Measurements from ENCODE around the gene HHAT.

The HHAT gene

DNA sequence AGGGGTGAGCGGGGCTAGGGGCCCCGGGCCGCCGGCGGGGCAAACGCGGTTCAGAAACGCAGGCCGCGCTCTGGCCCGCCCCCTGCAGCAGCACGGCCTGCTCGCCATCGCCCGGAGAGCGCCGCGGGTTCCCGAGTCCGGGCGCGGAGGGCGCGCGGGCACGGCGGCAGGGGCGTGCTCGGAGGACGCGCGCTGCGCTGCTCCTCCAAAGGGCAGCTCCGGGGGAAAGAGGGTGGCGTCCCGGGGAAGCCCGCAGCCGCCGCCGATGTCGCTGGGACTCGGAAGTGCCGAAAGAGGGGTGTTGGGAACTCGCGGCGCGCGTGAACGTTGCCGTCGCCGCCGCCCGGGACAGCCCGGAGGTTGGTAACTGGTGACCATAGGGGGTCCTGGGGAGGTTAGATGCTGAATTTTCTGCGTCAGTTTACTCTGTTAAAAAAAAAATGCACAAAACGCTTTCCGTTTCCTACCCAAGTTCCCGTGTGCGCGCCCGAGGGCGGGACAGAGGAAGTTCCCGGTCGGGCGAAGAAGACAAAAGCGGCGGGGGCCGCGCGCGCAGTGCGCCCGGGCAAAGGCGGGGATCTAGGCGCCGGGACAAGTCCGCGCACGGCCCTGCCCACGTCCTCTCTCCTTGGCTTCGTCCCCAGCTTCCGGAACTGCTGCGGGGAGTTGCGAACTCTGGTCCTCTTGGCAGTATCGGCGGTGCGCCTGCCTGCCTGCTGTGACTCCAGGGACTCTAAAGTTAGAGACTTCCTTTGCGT is at the start of gene HHAT:
Gene HHAT, plus strand, starts transcription at position 157 of the 758 bp plus-strand sequence. CDS start 20,074 bp downstream, outside the sequence.
- no peak for DNase-seq (ENCODE audit: low spot score)

DNA sequence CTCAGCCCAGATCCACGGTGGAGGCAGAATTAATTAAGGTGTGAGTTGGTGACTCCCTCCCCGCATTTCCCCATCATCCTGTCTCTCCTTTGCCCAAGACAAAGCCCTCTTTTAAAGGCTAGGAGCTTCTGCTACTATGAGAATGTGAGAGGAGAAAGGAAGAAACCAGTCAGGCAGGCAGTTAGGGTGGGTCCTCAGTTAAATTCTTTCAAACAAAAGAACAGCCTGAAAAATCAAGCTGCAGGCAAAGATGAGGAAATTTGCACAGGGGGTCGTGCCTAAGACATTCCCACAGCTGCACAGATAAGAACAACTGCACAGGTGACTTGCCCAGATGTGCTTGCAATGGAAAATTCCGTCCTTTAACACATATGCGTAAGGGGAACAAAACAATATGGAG is 48.5 kb upstream of the HHAT start:
- DNase-seq (ENCODE audit: low spot score) = no peak

DNA sequence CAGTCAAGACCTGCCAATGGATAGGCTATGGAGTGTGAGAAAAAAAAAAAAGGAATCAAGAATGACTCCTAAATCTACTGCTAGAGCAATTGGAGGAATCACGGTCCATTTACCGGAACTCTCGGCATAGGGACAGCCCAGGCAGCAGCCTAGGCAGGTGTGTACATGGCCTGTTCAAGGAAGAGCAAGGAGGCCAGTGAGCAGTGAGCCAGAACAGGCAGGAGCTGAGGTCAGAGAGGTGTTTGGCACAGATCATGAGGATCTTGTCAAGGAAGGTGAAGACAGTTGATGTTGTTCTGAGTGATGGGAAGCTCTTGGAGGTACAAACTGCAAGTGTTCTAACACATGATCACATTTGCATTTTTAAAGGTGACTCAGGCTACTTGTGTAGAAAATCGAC is 40.6 kb upstream of the HHAT start:
- DNase-seq (ENCODE audit: low spot score) = no peak

DNA sequence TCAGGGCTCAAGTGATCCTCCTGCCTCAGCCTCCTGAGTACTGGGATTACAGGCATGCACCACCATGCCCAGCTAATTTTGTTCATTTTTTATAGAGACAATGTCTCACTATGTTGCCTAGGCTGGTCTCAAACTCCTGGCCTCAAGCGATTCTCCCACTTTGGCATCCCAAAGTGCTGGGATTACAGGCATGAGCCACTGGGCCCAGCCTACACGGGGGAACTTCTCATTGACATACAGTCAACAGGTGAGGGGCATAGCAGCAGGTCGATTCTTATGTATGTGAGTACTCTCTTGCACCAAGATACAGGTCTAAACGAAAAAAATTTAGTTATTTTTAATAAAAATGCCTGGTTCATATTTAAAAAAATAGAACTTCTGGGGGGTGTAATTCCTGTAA is 39.5 kb upstream of the HHAT start:
- no peak for DNase-seq (ENCODE audit: low spot score)

DNA sequence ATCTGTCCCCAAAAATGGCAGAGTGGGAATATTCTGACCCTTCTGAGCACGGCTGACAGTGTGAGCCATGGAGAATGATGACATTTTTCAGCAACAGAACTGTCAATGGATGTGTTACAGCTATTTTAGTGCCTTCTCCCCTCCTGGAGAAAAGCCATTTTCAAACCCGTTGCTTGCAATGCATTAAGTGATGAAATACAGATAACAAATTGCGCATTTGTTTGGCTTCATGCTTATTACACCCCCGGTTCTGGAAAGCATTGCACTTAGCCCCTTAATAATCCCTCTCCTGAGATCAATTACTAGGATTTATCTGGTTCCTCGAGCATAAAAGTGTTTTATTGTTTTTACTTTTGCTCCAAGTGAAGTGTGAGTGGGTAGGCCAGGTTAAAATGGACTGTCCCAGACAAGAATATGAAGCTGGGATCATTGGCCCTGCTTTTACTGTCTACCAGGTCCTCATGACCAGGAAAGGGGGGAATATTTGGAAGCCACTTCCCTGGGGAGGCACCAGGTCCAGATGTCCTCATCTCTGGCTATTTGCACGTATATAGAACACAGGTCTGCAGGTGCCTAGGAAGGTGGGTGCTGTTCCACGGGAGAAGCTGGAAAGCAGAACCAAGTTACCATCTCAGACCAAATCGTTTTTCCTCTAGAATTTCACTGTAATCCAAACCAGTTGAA is 37.5 kb upstream of the HHAT start:
- DNase-seq (ENCODE audit: low spot score) = no peak

DNA sequence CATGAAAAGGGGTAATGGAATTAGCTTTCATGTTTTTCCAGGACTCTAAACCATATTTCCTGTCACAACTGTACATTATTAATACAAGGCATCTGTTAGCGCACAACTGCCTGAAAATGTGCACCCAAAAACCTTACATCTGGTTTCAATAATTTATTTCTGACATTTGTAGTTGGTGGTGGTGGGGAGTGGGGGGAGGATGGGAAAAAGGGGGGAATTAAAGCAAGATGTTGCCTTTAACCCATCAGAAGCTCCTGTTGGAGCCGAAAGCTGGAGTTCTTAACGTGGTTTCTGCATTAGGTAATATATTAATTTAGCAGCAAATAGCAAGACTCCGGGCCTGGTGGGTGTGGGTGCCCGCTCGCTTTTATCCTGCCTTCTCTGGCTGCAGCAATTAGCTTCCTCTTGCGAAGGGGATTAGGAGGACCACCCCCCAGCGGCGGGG is 36.9 kb upstream of the HHAT start:
- no peak for DNase-seq (ENCODE audit: low spot score)

DNA sequence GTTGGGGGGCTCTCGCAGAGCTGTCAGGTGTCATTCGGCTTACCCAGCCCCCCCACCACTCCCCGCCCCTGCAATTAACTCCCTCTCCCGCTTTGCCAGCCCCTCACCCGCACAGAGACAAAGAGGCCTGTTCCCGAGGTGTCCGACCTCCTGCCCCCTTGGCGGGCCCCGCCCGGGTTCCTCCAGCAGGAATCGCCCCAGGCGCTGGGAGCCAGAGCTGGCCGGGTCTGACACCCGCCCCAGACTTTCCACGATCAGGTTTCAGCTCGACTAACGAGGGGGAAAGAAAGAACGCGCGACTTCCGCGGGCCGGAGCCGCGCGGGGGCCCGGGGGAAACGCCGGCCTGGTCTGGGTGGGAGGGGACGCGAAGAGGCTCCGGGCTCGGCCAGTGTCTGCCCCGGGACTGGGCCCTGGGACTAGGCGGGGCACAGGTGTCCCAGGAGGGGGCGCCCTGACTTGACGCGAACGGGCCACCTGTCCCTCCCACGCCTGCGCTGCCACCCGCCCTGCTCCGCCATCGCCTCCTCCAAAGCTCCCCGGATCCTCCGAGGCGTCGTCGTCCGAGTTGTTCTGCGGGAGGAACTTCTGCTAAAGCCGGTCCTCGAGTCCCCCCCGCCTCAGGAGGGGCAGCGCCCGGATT is 36.4 kb upstream of the HHAT start:
- no peak for DNase-seq (ENCODE audit: low spot score)

DNA sequence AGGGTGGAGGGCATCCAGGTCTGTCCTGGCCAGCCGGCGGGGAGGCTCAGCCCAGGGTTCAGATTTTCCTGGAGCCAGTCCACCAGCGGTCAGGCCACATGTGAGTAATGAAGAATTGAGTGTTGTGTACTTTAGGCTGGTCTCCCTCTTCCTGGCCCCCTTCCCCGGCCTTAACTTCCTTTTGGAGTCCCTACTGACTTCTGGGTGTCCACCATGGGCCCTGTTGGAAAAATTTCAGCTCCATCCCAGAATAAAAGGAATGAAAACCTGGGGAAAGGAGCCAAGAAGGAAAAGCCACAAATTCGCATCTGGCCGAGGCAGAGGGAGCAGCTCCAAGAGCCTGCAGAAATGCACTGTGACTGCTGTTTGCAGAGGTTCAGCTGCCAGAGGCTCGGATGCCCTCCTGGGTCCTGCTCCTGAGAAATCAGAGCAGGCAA is 35.5 kb upstream of the HHAT start:
- no peak for DNase-seq (ENCODE audit: low spot score)

DNA sequence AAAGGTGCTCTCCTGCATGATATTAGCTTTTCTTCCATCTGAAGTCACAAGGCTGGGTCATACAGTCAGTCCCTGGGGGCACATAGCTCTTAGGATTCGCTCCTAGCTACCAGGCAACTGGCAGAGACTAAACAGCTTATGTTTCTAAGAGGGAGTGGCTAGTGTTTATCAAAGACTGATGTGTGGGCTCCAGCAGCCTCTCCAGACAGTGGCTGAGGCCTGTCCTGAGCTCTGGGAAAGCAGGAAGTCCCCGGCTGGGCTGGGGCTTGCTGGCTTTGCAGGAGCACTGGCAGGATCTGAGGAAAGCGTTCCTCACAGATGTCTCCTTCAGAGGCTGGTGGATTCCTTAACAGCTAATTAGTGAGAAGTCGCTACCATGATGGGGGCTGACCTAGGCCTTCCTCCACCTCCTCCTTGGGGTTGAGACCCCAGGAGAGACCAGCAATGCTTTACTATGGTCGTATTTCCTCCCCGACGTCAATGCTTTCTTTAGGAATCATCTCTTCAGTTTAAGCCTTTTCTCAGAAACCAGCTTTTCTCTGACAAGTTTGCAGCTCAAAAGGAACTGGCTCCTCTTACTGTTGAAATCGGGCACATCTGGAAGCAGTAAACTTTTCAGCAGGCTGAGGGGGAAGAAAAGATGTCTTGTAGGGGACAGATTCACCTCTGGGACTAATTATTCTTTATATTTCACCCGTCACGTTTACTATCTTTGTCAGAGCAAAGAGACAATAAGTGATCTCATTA is 33.5 kb upstream of the HHAT start:
- no peak for DNase-seq (ENCODE audit: low spot score)

DNA sequence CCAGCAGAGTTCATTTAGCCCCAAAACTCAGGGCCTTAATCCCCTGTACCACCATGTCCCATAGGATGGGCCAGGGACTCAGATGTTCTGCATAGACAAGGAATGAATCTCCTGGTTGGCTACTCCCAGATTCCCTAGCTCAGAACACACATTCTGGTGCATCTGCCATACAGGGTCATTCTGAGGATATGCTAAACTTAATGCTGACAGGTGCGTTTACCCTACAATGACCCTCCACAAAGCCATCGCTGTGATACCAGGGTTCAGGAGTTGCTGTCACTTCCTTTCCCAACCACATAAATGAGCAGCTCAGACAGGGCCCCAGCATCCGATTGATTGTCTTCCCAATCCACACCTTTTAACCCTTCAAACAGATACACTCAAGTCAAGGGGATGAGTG is 32.0 kb upstream of the HHAT start:
- DNase-seq (ENCODE audit: low spot score) = no peak

DNA sequence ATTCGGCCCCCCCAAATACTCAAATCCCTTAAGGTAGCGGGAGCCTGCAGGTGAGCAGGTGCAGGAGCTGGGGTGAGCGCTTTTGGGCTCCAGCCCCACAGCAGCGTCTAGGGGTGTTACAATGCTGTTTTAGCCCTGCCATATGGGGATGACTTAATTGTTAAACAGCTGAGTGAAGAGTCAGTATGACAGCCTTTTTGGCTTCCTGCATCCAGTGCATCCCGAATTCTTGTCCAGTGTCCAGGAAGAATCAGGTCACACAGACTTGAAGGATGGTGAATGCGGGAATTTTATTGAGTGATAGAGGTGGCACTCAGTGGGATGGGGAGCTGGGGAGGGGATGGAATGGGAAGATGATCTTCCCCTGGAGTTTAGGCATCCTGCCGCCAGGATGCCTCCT is 30.4 kb upstream of the HHAT start:
- no peak for DNase-seq (ENCODE audit: low spot score)

DNA sequence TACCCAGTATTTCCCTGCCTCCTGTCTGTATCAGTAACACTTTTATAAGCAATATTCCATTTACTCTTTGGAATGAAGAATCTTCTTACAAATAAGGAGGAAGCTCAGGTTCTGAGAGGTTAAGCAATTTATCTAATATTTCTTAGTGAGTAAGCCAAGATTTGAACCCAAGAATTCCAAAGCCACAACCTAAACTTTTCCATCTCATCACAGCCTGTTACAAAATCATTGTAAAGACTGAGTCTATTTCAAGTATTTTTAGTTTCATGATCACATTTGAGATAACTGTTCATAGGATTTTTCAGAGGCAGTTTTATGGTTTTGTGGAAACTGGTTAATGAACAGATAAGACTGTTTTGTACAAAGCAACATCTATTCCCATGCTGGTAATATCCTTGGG is 29.8 kb upstream of the HHAT start:
- DNase-seq (ENCODE audit: low spot score) = no peak

DNA sequence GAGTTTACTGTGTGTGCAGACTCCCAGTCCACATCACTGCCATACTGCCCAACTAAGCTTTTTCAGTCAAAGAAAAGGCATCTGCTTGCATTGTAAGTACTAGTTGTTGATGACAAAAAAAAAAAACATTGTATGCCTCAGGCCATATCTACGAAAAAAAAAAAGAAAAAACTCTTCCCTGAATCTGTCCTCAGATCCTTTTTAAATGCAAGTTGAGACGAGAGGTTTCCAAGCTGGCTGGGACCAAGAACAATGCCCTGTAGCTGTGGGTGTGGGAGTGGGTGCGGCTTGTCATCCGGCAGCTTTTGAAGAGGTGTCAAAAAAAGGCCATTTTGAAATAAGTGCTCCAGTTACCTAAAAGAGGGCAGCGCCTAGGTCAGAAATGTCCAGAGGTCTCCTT is 29.2 kb upstream of the HHAT start:
- DNase-seq (ENCODE audit: low spot score) = no peak

DNA sequence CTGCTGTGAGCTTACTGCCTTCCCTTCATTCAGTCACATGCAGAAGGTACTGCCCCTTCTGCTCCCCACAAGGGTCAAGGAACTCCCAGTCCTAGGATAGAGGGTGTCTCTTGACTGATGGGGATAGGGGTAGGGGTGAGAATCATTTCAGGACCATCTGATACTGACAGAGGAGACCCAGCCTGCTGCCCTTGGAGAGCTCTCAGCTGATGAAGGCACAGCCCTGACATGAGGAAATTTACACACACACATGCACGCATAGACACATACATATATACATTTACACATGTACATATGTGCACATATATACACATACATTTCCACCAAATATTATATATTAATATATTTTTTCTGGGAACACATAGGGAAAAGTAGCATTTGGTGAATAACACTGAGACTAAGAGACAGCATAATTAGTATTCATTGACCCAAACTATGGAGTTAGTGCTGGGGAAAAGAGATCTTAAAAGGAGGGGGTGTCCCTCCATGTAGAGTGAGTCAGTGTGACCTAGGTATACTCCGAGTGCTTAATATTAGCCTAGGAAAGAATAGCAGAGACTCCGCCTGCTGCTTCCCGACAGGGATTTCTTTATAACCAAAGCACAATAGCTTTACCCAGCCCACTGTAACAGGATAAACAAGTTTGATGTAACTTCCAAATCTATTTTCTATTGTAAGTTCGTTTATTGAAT is 27.6 kb upstream of the HHAT start:
- DNase-seq (ENCODE audit: low spot score) = no peak

DNA sequence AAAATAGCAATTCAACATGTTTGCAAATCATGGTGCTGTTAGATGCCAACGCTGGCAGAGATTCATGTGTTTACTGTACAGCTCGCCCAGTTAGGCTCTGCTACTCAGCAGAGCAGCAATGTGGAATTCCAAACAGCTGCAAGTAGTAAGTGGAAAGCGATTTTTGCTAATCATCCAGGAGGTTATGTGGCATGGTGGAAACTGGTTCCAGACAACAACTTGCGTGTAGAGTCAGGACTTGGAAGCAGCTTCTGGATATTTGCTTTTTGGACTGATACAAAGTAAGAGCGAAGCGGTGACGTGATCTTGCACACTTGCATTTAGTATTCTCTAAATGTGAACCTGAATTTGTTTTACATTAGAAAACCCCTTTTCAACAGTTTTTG is 27.1 kb upstream of the HHAT start:
- DNase-seq (ENCODE audit: low spot score) = no peak

DNA sequence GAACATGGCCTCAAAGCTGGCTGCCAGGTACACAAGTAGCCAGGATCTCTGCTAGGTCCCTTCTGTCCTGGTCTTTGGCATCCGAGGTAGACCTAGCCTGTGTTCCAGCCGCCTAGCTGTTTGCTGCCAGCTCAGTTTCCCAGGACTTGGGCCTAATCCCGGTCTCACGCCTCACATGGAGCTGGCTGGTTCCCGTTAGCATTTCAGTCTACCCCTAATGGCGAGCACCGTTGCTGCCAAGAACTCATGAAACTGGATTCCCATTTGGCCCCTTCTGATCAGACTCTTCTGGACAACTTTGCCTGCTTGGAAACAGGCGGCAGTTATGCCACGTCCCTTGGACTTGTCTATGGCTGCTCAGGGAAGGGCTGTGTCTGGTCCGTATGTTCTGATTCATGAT is 26.2 kb upstream of the HHAT start:
- no peak for DNase-seq (ENCODE audit: low spot score)

DNA sequence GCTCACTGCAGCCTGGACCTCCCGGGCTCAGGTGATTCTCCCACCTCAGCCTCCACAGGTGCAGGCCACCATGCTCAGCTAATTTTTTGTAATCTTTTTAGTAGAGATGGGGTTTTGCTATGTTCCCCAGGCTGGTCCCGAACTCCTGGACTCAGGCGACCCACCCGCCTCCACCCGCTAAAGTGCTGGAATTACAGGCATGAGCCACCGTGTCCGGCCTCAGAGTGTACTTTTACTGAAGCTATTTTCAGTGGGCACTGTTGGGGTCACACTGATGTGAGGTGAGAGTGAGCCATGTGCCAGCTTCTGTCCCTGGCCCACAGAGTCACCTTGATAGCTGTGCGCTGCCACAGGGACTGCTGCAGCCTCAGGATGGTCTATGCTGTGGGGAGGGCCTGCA is 25.3 kb upstream of the HHAT start:
- no peak for DNase-seq (ENCODE audit: low spot score)

DNA sequence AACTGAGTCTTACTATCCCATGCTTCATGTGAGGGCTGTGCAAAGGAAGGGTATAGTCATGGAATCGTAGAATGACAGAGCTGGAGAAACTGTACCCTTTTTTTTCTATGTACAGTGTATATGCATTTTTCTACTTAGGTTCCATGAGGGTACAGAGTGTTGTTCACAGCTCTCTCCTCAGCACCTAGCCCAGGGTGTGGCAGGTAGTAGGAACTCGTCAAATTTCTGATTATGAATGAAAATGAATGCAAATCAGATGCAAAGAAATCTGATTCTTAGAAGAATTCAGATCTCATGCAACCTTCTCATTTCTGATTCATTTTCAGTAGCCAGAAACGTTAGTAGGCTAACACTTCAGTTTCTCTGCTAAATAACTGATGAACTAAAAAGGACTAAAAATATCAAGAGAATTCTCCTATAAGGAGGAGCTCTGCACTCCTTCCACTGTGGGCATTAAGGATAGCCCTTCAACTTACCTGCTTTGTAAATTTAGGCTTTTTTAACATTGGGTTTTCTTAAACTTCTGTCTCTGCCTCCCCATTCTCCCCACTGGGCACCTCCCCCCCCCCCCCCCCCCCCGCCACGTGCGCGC is 18.0 kb upstream of the HHAT start:
- DNase-seq (ENCODE audit: low spot score) = no peak

DNA sequence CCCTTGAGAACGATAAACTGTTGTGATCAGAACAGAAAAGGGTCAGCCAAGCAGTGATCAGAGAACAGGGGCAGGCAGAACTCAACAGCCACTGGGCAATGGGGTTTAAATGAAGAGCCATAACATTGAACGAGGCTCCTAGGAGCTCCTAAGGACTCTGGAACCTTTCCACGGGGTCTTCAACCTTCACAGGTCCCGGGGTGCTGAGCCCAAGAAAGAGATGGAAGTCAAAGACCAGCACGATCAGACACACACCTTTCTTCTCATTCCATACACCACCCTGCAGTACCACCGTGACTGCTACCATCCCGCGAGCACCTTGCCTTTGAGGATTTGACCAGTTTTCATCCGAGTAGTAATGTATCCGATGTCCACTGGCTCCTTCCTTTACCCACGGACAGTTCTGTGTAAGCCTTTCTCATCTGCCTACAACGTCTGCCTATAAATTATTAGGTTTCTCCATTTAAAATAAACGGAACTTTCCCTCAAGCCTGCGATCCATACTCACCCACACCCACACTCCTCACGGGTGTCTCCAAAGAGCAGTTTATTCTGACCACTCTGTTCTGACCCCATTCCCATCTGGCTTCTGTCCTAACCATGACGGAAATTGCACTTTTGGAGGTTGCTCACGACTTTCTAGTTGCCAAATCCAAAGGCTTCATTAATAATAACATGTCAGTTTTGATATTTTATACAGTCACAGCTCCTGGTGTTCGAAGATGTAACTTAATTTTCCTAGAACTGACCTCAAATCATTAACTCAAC is 16.8 kb upstream of the HHAT start:
- no peak for DNase-seq (ENCODE audit: low spot score)

DNA sequence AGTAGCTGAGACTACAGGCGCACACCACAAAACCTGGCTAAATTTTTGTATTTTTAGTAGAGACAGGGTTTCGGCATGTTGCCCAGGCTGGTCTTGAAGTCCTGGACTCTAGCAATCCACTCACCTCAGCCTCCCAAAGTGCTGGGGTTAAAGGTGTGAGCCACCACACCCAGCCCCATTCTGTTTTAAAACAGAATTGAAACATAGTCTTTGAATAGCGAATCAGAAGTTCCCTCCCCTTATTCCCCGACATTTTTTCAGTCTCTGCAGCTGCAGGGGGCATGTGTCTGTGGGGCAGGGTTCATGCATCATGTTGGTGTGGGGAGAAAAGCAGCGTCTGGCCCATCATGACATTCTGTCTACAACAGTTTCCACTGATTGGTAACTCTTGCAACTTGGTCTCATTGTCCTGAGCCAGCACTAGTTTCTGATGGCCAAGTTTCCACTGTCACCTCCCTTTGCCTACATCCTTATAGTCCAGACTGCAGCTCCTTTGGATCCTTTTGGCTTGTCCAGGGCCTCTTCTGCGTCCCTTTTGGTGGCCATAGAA is 15.6 kb upstream of the HHAT start:
- no peak for DNase-seq (ENCODE audit: low spot score)
